Endothelial cell of hepatic sinusoid (primary cell): ENCODE measurements around the gene WWC1.

Experiments
- in situ Hi-C: cut with HindIII; loops from 2 replicates; pipeline ENCODE4 v1.10.0; 2017; ENCODE audit warnings: low sequenced_read_pairs

The WWC1 gene

DNA sequence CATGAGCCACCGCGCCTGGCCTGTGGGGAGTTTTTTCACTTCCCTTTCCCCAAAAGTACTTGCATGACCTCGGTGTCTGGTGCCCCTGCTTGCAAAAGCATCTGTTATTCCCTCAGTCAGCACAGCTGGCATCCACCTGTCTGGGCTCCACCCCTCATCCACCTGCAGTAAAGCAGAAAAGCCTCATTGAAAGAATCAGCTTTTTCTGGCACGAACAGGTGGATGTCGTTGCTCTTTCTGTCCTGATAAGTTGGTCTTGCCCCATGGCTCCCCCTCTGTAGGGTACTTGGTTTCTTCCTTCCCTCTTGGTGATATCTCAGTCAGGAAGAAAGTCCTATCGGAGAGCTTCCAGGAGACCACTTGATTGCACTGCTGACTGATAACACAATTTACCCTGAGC is 37.4 kb downstream of the WWC1 start:
- in situ Hi-C loops: no loop called here

DNA sequence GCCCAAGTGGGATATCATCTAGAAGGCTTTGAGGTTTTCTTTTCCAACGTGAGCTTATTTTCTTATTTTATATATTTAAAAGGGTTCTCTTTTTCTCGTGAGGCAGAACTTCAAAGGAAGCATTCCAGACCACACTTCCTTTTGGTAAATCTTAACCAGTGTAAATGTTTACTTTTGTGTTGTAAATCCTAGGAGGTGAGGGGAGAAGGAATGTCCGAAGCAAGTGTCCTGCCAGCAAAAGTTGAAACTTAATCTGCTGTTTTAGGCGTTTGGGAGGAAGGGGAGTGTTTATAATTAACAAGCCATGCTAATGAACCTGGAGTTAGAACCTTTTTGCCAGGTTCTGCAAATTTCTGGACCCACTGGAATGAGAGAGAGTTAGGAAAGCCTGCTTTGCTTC is 37.9 kb downstream of the WWC1 start:
- in situ Hi-C loops: no loop called here

DNA sequence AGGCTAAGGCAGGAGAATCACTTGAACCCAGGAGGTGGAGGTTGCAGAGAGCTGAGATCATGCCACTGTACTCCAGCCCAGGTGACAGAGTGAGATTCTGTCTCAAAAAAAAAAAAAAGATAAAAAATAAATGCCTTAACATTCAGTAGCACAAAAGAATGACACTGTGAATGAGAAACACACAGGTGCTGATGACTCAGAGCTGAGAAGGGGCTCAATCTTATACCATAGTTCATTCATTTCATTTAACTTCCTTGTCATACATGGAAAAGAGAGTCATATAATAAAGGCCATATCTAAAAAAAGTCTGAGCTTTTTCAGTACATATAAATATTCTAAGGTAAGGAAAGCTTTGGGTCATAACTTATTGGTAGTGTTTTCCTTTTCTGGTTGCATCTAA is 40.6 kb downstream of the WWC1 start:
- in situ Hi-C loops: no loop called here

DNA sequence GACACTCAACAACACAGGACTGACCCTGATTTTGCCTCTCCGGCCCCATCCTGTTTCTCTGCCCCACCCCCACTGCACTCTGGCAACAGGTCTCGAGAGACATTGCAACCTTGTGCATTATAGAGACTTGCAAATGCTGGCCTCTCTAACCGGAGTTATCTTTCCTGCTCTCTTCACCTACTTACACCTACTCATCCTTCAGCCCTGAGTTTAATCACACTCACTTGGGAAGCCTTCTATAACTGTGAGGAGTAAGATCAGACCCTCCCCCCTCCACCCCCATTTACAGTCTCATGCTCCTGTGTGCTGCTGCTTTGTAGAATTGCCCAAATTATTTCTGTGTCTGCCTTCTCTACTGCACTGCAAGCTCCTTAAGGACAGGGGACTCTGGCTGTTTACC is 42.8 kb downstream of the WWC1 start:
- in situ Hi-C loops: no loop called here

DNA sequence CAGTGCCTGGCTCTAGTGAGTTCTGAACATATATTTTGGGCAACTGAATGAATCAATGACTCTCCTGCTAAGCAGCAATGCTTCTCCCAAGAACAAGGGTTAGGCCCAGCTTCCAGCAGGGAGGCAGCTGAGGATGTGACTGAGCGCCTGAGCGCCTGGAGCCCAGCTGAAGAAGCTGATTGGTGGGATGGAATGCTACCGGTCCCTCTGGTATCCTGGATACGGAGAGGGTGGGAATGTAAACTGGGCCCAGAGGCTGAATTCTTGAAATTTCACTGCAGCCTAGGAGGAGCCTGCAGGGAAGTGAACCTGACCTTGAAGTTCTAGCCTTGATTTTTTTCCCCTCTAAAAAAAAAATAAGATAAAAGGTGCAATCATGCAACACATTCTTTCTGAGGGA is 43.2 kb downstream of the WWC1 start:
- in situ Hi-C loops: no loop called here

DNA sequence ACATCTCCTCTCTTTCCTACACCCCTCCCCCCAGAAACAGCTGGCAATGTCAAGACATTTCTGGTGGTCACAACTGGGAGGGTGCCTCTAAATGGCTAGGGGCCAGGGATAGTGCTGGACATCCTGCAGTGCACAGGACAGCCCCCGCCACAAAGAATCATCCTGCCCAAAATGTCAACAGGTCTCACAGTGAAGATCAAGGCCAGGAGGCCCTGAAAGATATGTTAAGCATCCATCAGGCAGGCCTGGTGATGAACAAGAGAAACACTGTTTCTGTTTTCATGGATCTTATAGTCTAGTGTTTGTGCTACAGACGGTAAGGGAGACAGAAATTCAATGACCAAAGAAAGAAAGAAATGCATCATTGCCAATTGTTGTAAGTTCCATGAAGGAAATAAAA is 45.9 kb downstream of the WWC1 start:
- in situ Hi-C loops: no loop called here

DNA sequence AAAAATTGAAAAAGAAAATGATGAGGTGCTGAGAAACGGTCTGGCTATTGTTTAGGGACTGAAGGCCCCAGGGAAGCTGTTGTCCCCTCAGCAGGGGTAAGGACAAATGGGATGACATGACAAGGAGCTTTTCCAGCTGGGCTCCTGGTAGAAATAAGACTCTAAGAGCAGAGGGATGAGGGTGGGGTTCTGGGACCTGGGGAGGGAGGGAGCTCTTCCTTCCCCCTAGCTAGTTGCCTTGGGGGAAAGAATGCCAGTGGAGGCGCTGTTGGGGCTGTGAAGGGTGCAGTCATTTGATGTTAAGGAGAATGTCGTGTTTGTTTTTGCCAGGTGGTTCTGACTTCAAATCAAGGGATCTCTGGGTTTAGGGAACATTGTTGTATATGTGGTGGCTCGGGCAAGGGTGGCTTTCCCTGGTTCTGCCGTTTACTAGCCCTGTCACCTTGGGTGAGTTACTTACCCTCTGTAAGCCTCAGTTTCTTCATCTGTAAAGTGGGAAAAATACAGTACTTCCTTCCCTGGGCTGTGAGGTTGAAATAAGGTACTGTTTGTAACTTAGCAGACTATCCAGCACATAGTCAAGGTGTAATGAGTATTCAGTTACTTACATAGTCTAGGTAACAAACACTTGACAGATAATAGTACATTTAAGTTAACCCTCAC is 47.8 kb downstream of the WWC1 start:
- in situ Hi-C loops: no loop called here

DNA sequence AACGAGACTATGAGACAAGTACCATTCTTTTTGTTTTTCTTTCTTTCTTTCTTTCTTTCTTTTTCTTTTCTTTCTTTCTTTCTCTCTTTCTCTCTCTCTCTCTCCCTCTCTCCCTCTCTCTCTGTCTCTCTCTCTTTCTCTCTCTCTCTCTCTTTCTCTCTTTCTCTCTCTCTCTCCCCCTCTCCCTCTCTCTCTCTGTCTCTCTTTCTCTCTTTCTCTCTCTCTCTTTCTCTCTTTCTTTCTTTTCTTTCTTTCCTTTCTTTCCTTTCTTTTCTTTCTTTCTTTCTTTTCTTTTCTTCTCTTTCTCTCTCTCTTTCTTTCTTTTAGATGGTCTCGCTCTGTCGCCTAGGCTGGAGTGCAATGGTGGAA is 48.3 kb downstream of the WWC1 start:
- in situ Hi-C loops: loop anchor here (5.0 kb wide), 1 partner anchor 73 kb away; no protein-coding TSS in a partner anchor

DNA sequence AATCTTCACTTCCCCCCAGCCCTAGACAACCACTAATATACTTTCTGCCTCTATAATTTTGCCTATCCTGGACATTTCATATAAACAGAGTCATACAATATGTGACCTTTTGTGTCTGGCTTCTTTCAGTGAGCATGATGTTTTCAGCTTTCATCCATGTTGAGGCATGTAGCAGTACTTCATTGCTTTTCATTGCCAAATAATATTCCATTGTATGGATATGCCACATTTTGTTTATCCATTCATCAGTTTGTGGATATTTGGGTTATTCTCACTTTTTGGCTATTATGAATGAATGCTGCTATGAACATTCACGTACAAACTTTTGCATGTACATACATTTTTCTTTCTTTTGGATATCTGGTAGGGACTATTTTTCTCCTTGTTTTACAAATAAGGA is 49.0 kb downstream of the WWC1 start:
- in situ Hi-C loops: loop anchor here (5.0 kb wide), 1 partner anchor 72 kb away; no protein-coding TSS in a partner anchor

DNA sequence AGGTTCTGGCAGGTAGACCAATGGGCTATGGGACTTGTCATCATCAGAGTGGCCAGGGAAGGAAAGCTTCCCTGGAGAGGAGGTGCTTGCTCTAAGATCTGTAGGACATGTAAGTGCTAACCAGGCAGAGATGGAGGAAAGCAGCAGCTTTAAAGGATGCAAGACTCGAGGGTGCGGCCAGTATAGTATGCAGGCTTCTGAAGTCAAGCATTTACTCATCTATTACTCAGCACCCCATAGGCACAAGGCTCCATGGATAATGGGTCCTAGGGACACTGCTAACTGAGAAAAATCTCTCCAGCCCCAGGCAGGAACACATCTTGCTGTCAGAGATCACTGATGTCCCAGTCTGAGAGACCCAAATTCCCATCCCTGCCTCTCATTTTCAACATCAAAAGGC is 49.7 kb downstream of the WWC1 start:
- in situ Hi-C loops: loop anchor here (5.0 kb wide), 1 partner anchor 71 kb away; no protein-coding TSS in a partner anchor

DNA sequence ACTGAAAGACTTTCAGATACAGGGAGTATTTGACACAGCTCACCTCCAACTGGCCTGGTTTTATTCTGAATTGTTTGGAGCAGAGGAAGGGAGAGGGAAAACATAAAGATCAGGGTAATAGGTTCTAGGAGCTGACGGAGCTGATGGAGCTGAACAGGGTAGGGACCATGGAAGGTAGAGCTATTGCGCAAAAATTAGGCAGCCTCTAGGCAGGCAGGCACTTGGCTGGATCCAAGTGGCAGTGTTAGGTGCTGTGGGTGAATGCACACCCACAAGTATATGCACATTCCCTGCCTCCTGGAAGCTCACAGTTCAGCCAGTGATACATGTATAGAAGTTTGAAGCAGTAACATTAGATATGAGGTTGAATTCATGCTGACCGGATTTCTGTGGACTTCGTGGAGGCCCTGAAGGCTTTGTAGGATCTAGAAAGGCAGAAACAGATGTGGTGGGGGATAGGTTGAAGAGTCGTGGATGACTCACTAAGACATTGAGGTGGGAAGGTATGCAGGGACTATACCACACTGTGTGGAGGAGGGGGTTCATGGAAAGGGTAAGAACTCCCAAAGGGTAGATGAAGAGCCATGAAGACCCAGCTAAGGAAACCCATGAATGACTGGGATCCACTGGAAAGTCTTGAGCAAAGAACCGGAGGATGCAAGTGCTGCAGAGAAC is 50.8 kb downstream of the WWC1 start:
- in situ Hi-C loops: loop anchor here (5.0 kb wide), 1 partner anchor 70 kb away; no protein-coding TSS in a partner anchor

DNA sequence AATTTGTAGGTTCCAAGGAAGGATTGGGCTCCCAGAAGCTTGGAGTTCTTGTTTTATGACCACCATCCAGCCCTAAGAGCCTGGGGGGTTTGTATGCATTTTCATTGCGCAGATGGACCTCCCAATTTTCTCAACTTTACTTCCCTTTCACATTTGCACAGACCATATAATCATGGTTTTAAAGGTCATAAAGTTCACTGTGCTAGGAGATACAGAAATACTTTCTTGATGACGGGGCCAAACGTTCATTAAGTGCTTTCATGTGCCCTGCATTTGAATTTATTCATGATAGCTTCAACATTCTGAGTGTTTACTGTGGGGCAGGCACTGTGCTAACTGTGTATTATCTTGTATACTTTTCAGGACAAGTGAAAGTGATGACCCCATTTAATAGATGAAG is 51.5 kb downstream of the WWC1 start:
- in situ Hi-C loops: loop anchor here (5.0 kb wide), 1 partner anchor 69 kb away; no protein-coding TSS in a partner anchor

DNA sequence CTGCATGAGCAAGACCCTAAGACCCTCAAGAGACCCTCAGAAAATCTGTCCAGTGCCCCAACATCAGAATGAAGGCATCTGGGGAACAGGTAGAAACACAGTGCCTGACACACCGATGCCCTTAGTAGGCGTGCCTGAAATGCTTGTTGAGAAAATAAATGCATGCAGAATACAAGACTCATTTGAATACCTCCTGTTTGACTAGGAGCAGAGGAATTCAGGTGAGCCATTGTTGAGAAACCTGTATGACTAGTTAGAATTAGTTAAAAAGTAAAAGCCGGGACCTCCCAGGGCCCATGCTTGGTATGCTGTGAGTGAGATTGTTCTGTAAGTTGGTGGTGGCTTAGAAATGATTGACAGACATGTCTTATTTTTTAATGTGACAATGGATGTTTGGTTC is 55.0 kb downstream of the WWC1 start:
- in situ Hi-C loops: no loop called here

DNA sequence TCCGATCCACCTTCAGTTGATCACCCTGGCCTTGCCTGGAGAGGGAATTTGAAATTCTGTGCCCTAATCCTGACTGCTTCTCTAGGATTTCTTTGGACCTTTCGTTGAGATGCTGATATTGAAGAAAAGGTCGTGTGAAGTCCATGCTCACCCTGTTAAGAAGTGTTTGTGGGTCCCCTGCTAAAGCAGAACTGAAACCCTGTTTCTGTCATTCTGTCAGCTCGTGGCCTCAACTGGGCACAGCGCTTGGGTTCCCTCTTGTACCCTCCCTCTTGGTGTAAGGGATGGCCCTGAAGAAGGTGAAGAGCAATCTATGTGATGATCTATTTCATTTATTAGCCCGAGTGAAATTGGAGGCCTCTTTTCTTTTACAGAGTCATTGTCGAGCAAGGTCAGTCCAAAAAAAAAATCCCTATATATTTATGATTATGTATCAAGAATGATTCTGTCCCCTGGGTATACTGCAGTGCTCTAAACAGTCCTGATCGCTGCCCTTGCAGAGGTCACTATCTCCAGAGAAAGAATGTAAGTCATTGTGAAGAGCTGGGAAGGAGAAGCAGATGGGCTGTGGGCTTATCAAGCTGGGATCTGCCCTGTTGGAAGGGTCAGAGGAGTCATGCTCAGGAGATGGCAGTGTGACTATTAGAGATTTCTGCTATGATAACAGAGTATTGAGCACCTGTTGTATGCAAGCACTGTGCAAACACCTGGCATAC is 56.1 kb downstream of the WWC1 start:
- in situ Hi-C loops: no loop called here

DNA sequence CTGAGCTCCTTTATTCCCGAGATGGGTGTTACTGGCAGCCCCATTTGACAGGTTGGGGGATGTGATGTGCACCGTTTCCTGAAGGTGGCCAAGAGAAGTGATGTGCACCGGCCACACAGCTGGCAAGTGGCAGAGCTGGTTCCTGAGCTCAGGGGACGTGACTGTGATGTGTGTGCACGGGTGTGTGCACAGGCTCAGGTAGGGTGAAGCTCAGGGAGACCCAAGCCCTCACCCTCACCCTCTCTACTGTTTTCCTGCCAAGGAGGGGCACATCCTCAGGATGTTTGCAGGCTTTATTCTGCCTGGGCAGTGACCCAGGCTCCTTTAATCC is 56.6 kb downstream of the WWC1 start:
- in situ Hi-C loops: no loop called here

DNA sequence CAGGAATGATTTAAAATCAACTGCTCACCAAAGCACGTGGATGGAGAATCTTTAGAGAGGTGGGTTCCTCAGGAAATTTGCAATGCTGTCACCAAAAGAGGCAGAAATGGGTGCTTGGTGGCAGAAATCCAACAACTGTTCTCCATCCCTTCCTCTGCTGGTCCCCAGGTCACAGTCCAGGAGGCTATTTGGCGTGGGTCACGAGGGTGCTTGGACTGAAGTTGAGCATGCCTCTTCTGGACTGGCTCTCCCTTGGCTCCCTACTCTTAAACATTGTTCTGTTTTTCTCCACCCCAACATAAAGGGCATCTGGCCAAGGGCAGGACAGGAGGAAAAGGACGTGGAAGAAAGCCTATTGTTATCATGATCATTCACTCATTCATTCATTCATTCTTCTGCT is 58.9 kb downstream of the WWC1 start:
- in situ Hi-C loops: no loop called here

DNA sequence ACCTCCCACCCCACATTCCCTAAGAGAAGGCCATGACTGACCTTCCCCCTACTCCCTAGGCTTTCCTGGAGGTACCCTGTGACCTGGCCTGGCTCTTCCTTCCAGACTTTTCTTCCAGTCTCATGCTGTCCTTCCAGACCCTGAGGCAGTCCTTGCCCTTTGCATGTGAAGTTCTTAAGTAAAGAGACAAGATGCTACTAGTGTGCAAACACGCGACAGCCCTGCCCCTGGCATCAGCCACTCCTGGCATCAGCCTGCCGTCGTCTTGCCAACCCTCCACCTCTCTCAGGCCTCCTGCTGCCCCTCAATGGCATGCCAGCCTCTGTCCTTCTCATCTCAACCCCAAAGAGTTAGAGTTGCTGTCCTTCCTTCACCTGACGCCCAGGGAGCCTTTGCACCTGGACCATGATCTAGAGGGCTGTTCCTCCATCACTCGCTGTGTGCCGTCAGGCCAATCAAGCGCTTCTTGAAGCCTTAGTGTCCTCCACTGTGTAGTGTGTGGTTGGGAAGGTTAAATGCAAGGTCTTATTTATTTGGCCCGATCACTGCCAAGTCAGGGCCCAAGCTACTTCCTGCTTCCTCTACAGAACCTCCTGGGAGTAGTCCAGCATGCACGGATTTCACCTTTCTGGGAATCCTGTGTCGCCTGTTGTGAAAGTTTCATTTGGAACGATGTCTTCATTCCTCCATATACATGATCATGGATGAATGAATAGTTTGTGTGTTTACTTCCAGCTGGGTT is 61.9 kb downstream of the WWC1 start:
- in situ Hi-C loops: no loop called here

DNA sequence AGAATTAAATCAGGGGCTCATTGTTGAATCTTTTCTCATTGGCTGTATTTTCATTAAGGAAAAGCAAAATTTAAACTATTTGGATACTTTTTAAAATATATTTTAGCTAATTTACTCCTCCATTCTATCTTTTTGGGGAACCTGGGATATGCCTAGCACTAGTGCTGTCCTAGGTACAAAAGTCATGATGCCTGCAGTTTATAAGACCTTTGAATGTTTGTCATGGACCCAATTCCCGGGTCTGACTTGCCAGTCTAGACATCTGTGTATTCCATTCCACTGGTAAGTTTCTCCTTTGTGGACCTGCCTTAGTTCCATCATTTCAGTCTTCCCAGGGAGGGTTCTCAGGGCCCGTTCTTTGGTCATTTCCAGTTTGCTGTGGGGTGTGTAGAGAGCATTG is 63.0 kb downstream of the WWC1 start:
- in situ Hi-C loops: no loop called here

DNA sequence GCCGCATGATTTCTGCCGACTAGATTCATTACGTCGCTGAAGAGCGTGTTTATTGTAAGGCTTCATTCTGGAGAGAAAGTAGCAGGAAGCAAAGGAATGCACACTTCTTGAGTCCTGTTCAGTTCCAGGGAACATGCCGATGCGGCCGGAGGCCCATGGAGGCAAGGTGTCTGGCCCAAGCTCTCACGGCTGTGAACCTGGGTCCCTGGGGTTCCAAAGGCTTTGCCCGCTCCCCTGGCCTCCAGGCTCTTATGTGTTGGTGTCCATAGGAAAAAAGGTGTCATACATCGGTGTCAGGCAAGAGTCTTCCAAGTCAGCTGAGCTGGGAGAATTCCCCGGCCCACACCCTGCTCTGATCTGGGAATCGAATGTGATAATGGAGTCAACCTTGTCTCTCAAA is 64.7 kb downstream of the WWC1 start:
- in situ Hi-C loops: no loop called here

DNA sequence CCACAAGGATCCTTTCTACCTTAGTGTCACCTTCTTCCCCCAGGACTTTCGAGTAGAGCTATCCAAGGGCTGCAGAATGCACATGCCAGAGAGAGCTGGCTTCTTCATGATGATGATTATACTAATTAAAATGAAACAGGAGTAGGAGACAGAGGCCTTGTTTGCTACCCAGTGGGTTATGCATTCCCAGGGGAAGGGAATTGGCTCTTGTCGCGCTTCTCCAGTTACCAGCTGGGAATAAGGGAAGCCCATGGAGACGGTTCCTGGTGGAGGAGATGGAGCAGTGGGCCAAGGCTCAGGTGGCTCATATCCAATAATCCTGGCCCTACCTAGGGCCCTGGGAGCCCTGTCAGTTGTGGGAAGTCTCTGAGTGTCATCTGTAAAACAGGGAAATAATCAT is 65.1 kb downstream of the WWC1 start:
- in situ Hi-C loops: no loop called here

DNA sequence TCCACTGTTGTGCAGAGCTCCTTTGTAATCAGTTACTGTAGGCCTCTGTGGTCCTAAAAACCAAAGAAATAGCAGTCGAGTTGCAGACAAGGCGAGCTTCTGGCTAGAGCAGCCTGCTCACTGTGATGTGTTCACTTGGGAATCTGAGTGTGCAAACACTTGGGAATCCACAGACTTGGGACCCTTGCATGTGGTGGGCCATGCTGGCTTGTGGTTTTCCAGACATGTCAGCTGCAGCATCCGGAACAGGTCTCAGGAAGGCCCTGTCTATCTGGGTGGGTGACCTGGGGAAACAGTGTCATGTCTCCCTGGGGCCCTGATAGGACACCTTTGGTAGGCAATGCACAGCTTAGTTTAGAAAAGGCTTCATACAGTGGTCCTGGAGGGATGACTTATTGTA is 66.4 kb downstream of the WWC1 start:
- in situ Hi-C loops: no loop called here
